GM12801 (cell line): ENCODE results near the gene TRIM72.

Experiments
- TF ChIP-seq, protein P1 (sequence below): IDR thresholded peaks from one replicate; pipeline ENCODE4 v1.5.1; 2011; ENCODE audit warnings: control low read depth; ENCODE audit not compliant: insufficient read length; ENCODE audit errors: extremely low read depth

The TRIM72 gene

GRCh38 chr16:31270795-31271194 lies 56.9 kb downstream of the TRIM72 start:
- TF ChIP-seq, protein P1, sequence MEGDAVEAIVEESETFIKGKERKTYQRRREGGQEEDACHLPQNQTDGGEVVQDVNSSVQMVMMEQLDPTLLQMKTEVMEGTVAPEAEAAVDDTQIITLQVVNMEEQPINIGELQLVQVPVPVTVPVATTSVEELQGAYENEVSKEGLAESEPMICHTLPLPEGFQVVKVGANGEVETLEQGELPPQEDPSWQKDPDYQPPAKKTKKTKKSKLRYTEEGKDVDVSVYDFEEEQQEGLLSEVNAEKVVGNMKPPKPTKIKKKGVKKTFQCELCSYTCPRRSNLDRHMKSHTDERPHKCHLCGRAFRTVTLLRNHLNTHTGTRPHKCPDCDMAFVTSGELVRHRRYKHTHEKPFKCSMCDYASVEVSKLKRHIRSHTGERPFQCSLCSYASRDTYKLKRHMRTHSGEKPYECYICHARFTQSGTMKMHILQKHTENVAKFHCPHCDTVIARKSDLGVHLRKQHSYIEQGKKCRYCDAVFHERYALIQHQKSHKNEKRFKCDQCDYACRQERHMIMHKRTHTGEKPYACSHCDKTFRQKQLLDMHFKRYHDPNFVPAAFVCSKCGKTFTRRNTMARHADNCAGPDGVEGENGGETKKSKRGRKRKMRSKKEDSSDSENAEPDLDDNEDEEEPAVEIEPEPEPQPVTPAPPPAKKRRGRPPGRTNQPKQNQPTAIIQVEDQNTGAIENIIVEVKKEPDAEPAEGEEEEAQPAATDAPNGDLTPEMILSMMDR = no peak

DNA sequence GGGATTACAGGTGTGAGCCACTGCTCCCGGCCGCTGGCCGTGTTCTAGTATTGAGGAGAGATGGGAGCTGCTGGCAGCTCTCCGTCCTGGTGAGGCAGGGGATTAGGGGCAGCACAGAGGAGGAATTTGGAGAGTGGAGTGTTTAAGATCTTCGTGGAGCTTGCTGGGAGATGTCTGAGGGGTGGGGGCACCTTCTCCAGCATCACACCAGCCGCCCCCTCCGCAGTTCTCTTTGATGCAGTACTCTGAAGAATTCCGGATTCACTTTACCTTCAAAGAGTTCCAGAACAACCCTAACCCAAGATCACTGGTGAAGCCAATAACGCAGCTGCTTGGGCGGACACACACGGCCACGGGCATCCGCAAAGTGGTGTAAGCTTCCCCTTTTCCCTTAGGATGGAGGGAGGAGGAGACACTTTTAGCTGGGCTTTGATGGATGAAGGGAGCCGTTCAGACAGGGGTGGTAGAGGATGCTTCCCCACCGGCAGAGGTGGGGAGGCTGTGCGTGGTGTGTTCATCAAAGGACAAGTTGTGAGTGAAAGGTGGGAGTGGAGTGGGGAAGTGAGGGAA lies 57.8 kb downstream of the TRIM72 start:
- TF ChIP-seq, protein P1 = no peak

- TF ChIP-seq, protein P1 = no peak
These were observed 59.3 kb downstream of the TRIM72 start for GRCh38 chr16:31273187-31273586.

GRCh38 chr16:31273676-31274075 lies 59.8 kb downstream of the TRIM72 start:
- TF ChIP-seq, protein P1 = no peak

DNA sequence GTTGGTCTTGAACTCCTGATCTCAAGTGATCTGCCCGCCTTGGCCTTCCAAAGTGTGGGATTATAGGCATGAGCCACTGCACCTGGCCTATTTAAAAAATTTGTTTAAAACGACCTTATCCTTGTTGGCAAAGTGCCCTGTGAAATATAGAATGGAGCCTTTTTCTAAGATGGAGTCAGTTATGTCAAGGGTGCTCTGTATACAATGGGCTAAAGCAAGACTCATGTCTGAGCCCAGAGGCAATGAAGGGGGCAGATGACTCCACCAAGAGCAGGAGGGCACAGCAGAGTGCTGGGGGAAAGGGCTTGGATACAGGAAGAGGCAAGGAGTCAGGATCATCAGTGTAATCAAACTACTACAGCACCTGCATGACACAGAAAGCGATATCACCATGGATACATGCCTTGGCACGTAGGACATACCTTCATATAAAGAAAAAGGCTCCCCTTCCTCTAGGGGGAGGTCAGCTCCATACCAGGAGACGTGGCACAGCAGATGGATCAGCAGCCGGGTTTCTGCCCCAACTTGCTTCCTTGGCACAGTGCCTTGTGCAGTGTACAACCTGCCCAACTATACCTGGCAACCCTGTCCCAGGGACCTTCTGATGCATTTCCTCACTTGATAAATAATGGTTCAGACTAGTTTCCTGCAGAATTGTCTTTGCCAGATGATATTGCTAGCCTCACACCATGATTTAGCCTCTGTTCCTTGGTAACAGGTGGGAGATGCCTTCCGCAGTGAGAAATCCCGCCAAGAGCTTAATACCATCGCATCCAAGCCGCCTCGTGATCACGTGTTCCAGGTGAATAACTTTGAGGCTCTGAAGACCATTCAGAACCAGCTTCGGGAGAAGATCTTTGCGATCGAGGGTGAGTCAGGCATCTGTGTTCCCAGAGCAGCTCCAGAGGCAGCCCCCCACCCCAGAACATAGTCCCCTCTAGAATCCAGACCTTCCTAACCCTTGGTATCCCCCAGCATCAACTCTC lies 61.2 kb downstream of the TRIM72 start:
- TF ChIP-seq, protein P1 = no peak

DNA sequence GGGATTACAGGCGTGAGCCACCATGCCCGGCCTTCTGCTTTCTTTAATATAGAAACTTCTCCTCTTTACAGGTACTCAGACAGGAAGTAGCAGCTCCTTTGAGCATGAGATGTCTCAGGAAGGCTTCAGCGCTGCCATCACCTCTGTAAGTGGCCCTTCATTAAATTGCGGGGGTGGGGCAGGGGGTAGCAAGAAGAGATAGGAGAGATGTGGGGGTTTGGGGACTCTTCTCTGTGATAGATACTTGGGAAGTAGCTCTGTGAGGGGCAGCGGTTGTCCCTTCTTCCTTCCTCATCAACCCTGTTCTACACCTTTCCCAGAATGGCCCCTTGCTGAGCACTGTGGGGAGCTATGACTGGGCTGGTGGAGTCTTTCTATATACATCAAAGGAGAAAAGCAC lies 62.7 kb downstream of the TRIM72 start:
- TF ChIP-seq, protein P1 = no peak

GRCh38 chr16:31277659-31278260 lies 63.8 kb downstream of the TRIM72 start:
- TF ChIP-seq, protein P1 = no peak
